ENCODE data around the gene TRAF3IP3.
"Not testable (repeated sequence)": the region's sequence is repeated elsewhere in the genome, so short reads cannot be mapped to it uniquely, and the experiment has no call there.

Gene TRAF3IP3

GRCh38 chr1:209767706-209768105, 11.9 kb downstream of the TRAF3IP3 start:
- no peak for DNase-seq (ENCODE audit: low spot score)

- no peak for DNase-seq (ENCODE audit: low spot score)
Observed at GRCh38 chr1:209768354-209768774, 12.5 kb downstream of the TRAF3IP3 start.

- DNase-seq (ENCODE audit: low spot score) = peak; percentile 12
Observed at GRCh38 chr1:209769171-209769904, 13.5 kb downstream of the TRAF3IP3 start.

GRCh38 chr1:209769971-209770370, 14.1 kb downstream of the TRAF3IP3 start:
- no peak for DNase-seq (ENCODE audit: low spot score)

- no peak for DNase-seq (ENCODE audit: low spot score)
Observed at GRCh38 chr1:209770636-209771415, 15.0 kb downstream of the TRAF3IP3 start.

GRCh38 chr1:209772126-209772525, 16.3 kb downstream of the TRAF3IP3 start:
- peak; percentile 91 for DNase-seq (ENCODE audit: low spot score)

GRCh38 chr1:209774592-209774991, 18.7 kb downstream of the TRAF3IP3 start:
- no peak for DNase-seq (ENCODE audit: low spot score)

- no peak for DNase-seq (ENCODE audit: low spot score)
Observed at GRCh38 chr1:209775678-209776077, 19.8 kb downstream of the TRAF3IP3 start.

GRCh38 chr1:209777587-209777986, 21.7 kb downstream of the TRAF3IP3 start:
- peak; percentile 10 for DNase-seq (ENCODE audit: low spot score)

- no peak for DNase-seq (ENCODE audit: low spot score)
Observed at GRCh38 chr1:209778102-209778501, 22.2 kb downstream of the TRAF3IP3 start.

- DNase-seq (ENCODE audit: low spot score) = no peak
Observed at GRCh38 chr1:209780268-209780667, 24.4 kb downstream of the TRAF3IP3 start.

GRCh38 chr1:209783386-209783785, 27.5 kb downstream of the TRAF3IP3 start:
- DNase-seq (ENCODE audit: low spot score) = no peak

- DNase-seq (ENCODE audit: low spot score) = peak; percentile 98
Observed at GRCh38 chr1:209784265-209785169, 28.7 kb downstream of the TRAF3IP3 start, which contains the start of gene C1orf74. Gene C1orf74 (minus strand): TSS chr1:209784559. CDS start chr1:209783634, 925 bp downstream.

- no peak for DNase-seq (ENCODE audit: low spot score)
Observed at GRCh38 chr1:209785592-209785991, 29.7 kb downstream of the TRAF3IP3 start.

- DNase-seq (ENCODE audit: low spot score) = no peak
Observed at GRCh38 chr1:209786146-209786545, 30.3 kb downstream of the TRAF3IP3 start.

GRCh38 chr1:209787551-209787950, 31.7 kb downstream of the TRAF3IP3 start:
- DNase-seq (ENCODE audit: low spot score) = no peak

- no peak for DNase-seq (ENCODE audit: low spot score)
Observed at GRCh38 chr1:209789245-209789644, 33.4 kb downstream of the TRAF3IP3 start.

GRCh38 chr1:209790286-209791193, 34.7 kb downstream of the TRAF3IP3 start:
- DNase-seq (ENCODE audit: low spot score) = no peak

GRCh38 chr1:209791920-209792319, 36.1 kb downstream of the TRAF3IP3 start:
- DNase-seq (ENCODE audit: low spot score) = no peak

- not testable (repeated sequence) for DNase-seq (ENCODE audit: low spot score)
Observed at GRCh38 chr1:209793711-209794110, 37.9 kb downstream of the TRAF3IP3 start.

All from SK-N-DZ (cell line).